AG04450 (cell line): ENCODE results near the gene SCFD2. TPM values are rescaled to one million over a fixed set of nuclear protein-coding genes. Genes with fewer than 3 reads are reported as not detected.

Experiments
- CTCF ChIA-PET: fragments of 300-600, 350-600 bp; formaldehyde crosslinking; extraction: SDS; loops from one replicate; lab custom pipeline; 2022; ENCODE audit warnings: antibody characterized with exemption, inconsistent platforms; lab: Charles Lee
- POLR2A ChIA-PET: fragments of 350-600 bp; formaldehyde crosslinking; extraction: SDS; loops from one replicate; lab custom pipeline; 2021; ENCODE audit warnings: antibody characterized with exemption, inconsistent platforms; lab: Yijun Ruan, JAX
- DNase-seq: peaks from one replicate; pipeline ENCODE4 v3.0.0-alpha.2; 2011; ENCODE audit warnings: low read depth, low spot score
- H3K27ac ChIP-seq: one replicate; pipeline ENCODE4 v1.5.1; 2012; ENCODE audit warnings: low read depth, low read length, control low read depth
- H3K27me3 ChIP-seq: one replicate; pipeline ENCODE4 v1.6.0; 2012; ENCODE audit warnings: low read length; ENCODE audit not compliant: control insufficient read depth, insufficient read depth
- H3K4me3 ChIP-seq: 2 replicates; pipeline ENCODE4 v1.5.1; 2011; ENCODE audit warnings: mild to moderate bottlenecking, low read depth, low read length, control low read depth
- H3K9me3 ChIP-seq: 2 replicates; pipeline ENCODE4 v1.5.1; 2012; ENCODE audit warnings: low read length; ENCODE audit not compliant: control insufficient read depth, insufficient read depth
- polyA plus RNA-seq: library from polyadenylated mRNA; depleted of rRNA; stranded (reverse); fragments of >200 nt; gene quantifications from 2 replicates; pipeline ENCODE4 v1.2.3, GENCODE V29; 2011
- TF ChIP-seq, protein P1 (sequence below): IDR thresholded peaks from 2 replicates; pipeline ENCODE4 v1.5.1; 2011; ENCODE audit warnings: low read depth, low read length, control low read depth, inconsistent platforms

The SCFD2 gene
- polyA plus RNA-seq, 1 experiment, result 16.4 TPM

DNA sequence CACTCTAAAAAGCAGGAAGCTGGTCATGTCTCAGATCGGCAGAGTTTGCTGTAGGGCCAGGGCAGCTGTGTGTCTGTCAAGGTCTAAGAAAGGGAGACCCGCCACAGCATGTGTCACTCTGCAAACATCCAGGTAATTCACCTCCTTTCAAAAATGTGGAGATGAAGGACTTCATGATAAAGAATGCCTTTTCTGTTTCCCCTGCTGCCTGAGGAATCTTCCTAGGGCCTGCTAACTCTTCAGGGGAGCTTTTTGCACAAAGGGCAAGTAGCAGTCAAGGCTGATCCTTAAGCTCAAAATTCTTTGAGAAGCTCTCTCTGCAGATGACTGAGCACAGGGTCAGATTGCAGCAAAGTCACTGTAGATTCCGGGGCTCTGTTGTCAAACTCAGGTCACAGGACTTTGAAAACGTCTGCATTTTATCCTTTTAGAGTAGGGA, 482.7 kb downstream of the SCFD2 start:
- CTCF ChIA-PET, result interaction anchor here (1.6 kb wide), 1 partner anchor 28 kb away, joined by 10 read pairs; no protein-coding TSS in a partner anchor
- Histone ChIP-seq H3K27ac (no peak overlapping the region), H3K4me3 (no peak overlapping the region), H3K27me3 (no peaks in the 10 kb centered on the region), H3K9me3 (peaks cover 5% of the 10 kb centered on the region)
- DNase-seq, result no peak
- TF ChIP-seq, protein P1, sequence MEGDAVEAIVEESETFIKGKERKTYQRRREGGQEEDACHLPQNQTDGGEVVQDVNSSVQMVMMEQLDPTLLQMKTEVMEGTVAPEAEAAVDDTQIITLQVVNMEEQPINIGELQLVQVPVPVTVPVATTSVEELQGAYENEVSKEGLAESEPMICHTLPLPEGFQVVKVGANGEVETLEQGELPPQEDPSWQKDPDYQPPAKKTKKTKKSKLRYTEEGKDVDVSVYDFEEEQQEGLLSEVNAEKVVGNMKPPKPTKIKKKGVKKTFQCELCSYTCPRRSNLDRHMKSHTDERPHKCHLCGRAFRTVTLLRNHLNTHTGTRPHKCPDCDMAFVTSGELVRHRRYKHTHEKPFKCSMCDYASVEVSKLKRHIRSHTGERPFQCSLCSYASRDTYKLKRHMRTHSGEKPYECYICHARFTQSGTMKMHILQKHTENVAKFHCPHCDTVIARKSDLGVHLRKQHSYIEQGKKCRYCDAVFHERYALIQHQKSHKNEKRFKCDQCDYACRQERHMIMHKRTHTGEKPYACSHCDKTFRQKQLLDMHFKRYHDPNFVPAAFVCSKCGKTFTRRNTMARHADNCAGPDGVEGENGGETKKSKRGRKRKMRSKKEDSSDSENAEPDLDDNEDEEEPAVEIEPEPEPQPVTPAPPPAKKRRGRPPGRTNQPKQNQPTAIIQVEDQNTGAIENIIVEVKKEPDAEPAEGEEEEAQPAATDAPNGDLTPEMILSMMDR, result no peak
- POLR2A ChIA-PET, result no interaction called here

- Histone ChIP-seq H3K27me3 (no peaks in the 10 kb centered on the region), H3K4me3 (no peak overlapping the region), H3K27ac (no peak overlapping the region), H3K9me3 (no peaks in the 10 kb centered on the region; the same call in 1 of the 2 replicates)
- TF ChIP-seq, protein P1, result no peak
- ChIA-PET POLR2A (no interaction called here), CTCF (interaction anchor here (2.0 kb wide), 1 partner anchor 30 kb away, joined by 6 read pairs; no protein-coding TSS in a partner anchor)
- DNase-seq, result no peak
These were observed 484.9 kb downstream of the SCFD2 start for GRCh38 chr4:52880994-52881393.

- Histone ChIP-seq H3K27me3 (no peaks in the 10 kb centered on the region), H3K27ac (no peak overlapping the region), H3K9me3 (no peaks in the 10 kb centered on the region), H3K4me3 (no peak overlapping the region)
- ChIA-PET POLR2A (no interaction called here), CTCF (no interaction called here)
- no peak for DNase-seq
- TF ChIP-seq, protein P1, result no peak
These were observed 486.4 kb downstream of the SCFD2 start for GRCh38 chr4:52879471-52879870.

- CTCF ChIA-PET, result no interaction called here
- no peaks in the 10 kb centered on the region for H3K9me3 ChIP-seq
- no peaks in the 10 kb centered on the region for H3K27me3 ChIP-seq
- no peak overlapping the region for H3K4me3 ChIP-seq
- POLR2A ChIA-PET, result no interaction called here
- no peak for DNase-seq
- no peak overlapping the region for H3K27ac ChIP-seq
- TF ChIP-seq, protein P1, result no peak
These were observed 488.2 kb downstream of the SCFD2 start for GRCh38 chr4:52877694-52878093.

- Histone ChIP-seq H3K9me3 (no peaks in the 10 kb centered on the region), H3K27ac (no peak overlapping the region), H3K4me3 (no peak overlapping the region), H3K27me3 (no peaks in the 10 kb centered on the region)
- CTCF ChIA-PET, result no interaction called here
- POLR2A ChIA-PET, result no interaction called here
- TF ChIP-seq, protein P1, result no peak
- DNase-seq, result no peak
These were observed 488.8 kb downstream of the SCFD2 start for GRCh38 chr4:52877036-52877435.
